ENCODE measurements around the gene EPHA10.
"Not testable (repeated sequence)": the region's sequence is repeated elsewhere in the genome, so short reads cannot be mapped to it uniquely, and the experiment has no call there.

Gene EPHA10

GRCh38 chr1:37767488-37767887 is 2.6 kb upstream of the EPHA10 start:
- DNase-seq = no peak

GRCh38 chr1:37765916-37766664 is 1.2 kb upstream of the EPHA10 start:
- DNase-seq = no peak

GRCh38 chr1:37764414-37764825 is 500 bp downstream of the EPHA10 start:
- peak; percentile 39 for DNase-seq

- DNase-seq = no peak
Measured at GRCh38 chr1:37763791-37764413, 1.0 kb downstream of the EPHA10 start.

GRCh38 chr1:37762516-37762915 is 2.4 kb downstream of the EPHA10 start:
- no peak for DNase-seq

- no peak for DNase-seq
Measured at GRCh38 chr1:37761416-37762095, 3.4 kb downstream of the EPHA10 start.

- DNase-seq = no peak
Measured at GRCh38 chr1:37759451-37759850, 5.5 kb downstream of the EPHA10 start.

GRCh38 chr1:37755951-37756560 is 8.9 kb downstream of the EPHA10 start:
- no peak for DNase-seq

GRCh38 chr1:37755290-37755689 is 9.6 kb downstream of the EPHA10 start:
- no peak for DNase-seq

GRCh38 chr1:37753473-37754321 is 11.2 kb downstream of the EPHA10 start:
- DNase-seq = no peak

GRCh38 chr1:37752583-37753471 is 12.1 kb downstream of the EPHA10 start:
- no peak for DNase-seq

GRCh38 chr1:37752213-37752582 is 12.7 kb downstream of the EPHA10 start:
- DNase-seq = no peak

GRCh38 chr1:37748565-37748964 is 16.4 kb downstream of the EPHA10 start:
- DNase-seq = no peak

- no peak for DNase-seq
Measured at GRCh38 chr1:37746806-37747205, 18.1 kb downstream of the EPHA10 start.

GRCh38 chr1:37741662-37742061 is 23.3 kb downstream of the EPHA10 start:
- DNase-seq = no peak

- peak; percentile 13 for DNase-seq
Measured at GRCh38 chr1:37741130-37741529, 23.8 kb downstream of the EPHA10 start.

- DNase-seq = no peak
Measured at GRCh38 chr1:37739222-37739621, 25.7 kb downstream of the EPHA10 start.

GRCh38 chr1:37738619-37739018 is 26.3 kb downstream of the EPHA10 start:
- DNase-seq = not testable (repeated sequence)

- DNase-seq = not testable (repeated sequence)
Measured at GRCh38 chr1:37737975-37738374, 26.9 kb downstream of the EPHA10 start.

- DNase-seq = no peak
Measured at GRCh38 chr1:37734629-37735591, 30.0 kb downstream of the EPHA10 start.

All from fibroblast of skin of abdomen (primary cell).